HG03175 (cell line): ENCODE measurements around the gene GGTLC2.
"Not testable (repeated sequence)": the region's sequence is repeated elsewhere in the genome, so short reads cannot be mapped to it uniquely, and the experiment has no call there.

ENCODE experiments used
- ATAC-seq: cut with Tn5 transposase; IDR thresholded peaks from one replicate; pipeline ENCODE4 v1.9.1; 2021; ENCODE audit warnings: mild to moderate bottlenecking, moderate library complexity; ENCODE audit not compliant: unreplicated experiment

Gene GGTLC2

DNA sequence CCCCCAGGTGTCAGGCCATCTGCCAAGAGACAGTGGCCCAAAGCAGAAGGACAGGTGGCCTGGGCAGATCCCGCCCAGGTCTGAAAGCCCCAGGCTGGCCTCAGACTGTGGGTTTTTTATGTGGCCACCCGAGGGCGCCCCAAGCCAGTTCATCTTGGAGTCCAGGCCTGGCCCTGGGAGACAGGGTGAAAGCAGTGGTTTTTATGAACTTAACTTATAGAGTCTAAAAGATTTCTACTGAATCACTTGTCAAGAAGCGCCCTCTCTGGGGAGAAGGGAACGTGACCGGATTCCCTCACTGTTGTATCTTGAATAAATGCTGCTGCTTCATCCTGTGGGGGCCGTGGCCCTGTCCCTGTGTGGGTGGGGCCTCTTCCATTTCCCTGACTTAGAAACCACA is 8.2 kb upstream of the GGTLC2 start:
- not testable (repeated sequence) for ATAC-seq

DNA sequence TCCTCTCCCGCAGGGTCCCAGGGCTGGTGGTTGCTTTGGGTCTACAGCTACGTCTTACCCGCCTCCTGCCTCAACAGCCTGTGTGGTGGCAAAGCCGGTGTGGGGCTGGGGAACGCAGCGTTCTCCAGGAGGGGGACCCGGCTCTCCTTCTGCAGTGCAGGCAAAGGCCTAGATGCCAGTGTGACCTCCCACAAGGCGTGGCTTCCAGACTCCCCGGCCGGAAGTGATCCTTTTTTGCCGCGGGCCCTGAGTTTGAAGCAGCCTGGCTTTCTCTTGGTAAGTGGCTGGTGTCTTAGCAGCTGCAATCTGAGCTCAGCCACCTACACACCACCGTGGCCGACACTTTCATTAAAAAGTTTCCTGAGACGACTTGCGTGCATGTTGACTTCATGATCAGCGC is 6.1 kb upstream of the GGTLC2 start:
- not testable (repeated sequence) for ATAC-seq

DNA sequence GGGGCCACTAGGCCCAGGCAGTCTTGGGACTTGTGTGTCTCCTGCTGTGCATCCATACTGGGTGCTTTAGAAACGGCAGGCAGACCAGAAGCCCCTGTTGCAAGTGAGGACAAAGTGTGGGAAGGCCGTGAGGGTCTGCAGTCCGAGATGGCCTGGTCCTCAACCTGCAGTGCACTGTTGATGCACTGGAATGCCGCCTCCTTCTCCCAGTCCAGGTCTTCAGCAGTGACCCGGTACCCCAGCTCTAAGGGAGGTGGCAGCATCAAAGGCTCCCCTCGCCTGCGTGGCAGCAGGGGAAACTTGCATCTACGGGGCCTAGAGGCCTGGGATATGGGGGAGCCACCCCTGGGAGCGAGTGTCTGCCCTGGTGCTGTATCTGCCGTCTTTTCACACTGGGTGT is 2.2 kb upstream of the GGTLC2 start:
- not testable (repeated sequence) for ATAC-seq

- ATAC-seq = not testable (repeated sequence)
Measured at GRCh38 chr22:22645969-22646368, 1.6 kb downstream of the GGTLC2 start.

GRCh38 chr22:22647952-22648351 is 3.5 kb downstream of the GGTLC2 start:
- not testable (repeated sequence) for ATAC-seq

DNA sequence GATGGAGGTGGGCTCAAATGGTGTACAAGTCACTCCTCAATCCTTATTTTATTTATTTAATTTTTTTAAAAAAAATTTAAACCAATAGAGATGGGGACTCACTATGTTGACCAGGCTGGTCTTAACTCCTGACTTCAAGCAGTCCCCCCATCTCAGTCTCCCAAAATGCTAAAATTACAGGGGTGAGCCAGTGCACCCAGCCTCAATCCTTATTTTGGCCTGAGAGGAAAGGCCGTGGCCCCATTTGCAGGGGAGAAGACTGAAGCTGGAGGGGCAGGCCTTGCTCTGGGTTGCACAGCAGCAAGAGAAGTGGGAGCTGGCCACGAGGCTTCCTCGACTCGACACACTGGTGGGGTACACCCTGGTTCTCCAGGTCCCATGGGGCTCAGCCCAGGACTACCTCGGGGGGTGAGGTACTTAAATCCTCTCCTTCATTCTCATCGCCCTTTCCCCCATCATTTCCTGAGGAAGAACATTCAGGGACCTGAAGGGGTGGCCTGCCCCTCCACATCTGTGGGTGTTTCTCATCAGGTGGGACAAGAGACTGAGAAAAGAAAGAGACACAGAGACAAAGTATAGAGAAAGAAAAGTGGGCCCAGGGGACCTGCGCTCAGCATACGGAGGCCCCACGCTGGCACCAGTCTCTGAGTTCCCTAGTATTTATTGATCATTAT is 4.6 kb downstream of the GGTLC2 start:
- ATAC-seq = not testable (repeated sequence)

DNA sequence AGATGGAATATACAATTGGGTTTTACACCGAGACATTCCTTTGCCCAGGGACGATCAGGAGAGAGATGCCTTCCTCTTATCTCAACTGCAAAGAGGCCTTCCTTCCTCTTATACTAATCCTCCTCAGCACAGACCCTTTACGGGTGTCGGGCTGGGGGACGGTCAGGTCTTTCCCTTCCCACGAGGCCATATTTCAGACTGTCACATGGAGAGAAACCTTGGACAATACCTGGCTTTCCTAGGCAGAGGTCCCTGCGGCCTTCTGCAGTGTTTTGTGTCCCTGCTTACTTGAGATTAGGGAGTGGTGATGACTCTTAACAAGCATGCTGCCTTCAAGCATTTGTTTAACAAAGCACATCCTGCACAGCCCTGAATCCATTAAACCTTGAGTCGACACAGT is 5.3 kb downstream of the GGTLC2 start:
- ATAC-seq = not testable (repeated sequence)

GRCh38 chr22:22650398-22650797 is 6.0 kb downstream of the GGTLC2 start:
- not testable (repeated sequence) for ATAC-seq

- ATAC-seq = not testable (repeated sequence)
Measured at GRCh38 chr22:22650803-22651515, 6.5 kb downstream of the GGTLC2 start.

DNA sequence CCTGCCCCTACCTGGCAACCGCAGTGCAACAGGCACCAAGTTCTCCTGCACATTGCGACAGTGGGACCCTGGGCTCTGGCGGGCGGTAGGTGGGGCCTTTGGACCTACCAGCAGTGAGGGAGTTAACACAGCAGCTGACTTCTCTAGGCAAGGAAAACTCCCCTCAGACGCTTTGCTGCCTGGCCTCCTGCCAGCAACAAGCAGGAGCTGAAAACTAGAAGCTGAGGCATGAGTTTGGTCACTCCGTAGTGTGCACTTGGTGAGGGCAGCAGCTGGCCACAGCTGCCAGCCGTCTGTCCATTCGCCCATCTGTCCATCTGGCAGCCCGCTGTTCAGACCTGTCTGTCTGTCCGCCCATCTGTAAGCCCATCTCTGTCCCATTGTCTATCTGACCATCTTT is 7.2 kb downstream of the GGTLC2 start:
- not testable (repeated sequence) for ATAC-seq

DNA sequence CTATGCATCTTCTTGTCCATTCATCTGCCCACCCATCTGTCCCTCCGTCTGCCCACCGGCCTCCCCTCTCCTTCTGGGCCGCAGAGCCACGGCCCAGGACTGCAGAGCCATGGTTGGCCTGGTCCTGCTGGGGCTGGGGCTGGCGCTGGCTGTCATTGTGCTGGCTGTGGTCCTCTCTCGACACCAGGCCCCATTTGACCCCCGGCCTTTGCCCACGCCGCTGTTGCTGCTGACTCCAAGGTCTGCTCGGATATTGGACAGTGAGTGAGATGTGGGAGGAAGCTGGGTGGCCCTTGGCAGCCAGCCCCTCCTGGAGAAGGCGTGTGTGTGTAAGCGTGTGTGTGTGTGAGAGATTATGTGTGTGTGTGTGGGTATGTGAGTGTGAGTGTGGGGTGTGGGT is 7.7 kb downstream of the GGTLC2 start:
- ATAC-seq = not testable (repeated sequence)

DNA sequence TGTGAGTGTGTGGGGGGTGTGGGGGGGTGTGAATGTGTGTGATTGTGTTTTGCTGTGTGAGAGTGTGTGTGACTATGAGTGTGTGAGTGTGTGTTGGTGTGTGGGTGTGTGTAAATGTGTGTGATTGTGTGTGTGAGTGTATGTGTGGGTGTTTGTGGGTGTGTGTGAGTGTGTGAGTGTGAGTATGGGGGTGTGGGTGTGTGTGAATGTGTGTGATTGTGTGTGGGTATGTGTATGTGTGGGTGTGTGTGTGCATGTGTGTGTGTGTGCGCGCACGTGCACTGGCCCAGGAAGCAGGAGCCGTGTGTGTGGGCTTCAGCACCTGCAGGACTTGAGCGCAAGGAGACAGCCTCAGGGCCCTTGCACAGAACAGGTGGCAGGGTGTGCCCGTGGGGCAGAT is 8.2 kb downstream of the GGTLC2 start:
- not testable (repeated sequence) for ATAC-seq

DNA sequence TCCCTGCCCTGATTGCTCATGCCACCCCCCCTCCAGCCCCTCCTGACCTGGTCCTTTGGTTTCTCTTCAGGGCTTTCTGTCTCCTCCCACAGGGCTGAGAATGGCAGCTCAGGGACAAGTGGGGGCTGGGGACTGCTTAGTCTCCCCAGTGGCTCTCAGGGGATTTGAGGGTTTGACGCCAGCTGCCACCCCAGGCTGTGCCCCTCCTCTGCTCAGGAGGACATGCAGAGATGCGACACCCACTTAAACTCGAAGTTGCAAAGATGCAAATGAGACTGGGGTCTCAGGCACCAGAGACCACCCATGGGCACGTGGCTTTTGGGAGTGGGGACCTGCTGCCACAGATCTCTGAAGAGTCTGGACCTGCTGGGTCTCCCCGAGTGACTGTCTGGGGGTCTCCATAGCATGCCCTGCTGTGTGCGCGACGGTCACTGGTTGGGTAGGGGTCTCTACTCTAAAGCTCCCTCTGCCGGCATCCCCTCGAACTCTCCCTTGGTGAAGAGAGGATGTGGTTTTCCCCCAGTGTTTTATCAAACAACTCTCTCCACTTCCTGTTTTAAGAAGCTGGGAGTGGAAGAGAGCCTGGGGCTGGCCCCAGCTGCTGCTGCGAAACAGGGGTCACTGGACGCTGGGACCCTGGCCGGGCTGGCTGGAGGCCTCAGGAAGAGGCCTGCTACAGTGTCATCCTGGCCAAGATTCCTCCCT is 9.4 kb downstream of the GGTLC2 start:
- not testable (repeated sequence) for ATAC-seq

DNA sequence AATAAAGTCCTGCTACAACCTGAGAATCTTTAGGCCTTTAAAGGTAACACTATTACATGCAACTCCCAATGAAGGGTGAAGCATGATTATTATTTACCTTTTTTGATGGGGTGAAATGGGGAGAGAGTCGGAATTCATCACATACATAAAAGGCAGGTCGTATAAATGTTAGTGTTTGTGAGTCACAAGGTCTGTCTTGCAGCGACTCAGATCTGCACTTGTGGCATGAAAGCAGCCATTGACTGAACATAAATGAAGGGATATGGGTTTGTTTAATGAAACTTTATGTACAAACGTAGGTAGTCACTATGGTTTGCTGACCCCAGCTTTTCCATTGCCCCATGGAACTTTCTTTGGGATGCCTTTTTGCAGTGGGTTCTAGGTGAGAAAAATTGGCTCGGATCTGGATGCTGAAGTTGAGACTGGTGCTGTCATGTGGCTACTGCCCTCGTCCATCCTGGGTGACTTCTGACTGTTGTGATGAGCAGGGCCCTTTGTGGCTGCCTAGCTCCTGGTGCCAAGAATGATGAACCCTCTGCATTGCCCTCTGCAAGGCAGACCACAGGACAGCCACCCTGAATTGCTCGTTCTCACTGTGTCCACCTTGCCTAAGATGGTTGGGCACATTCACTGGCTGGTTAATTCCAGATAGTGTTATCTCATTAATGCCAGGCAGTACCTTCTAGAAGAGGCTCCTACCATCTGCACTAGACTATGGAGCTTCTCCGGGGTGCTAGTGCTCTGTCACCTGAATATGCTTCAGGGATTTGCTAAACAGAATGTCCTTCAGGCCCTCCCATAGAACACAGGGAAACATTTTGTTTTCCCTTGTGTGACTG is 11.3 kb downstream of the GGTLC2 start:
- no peak for ATAC-seq

DNA sequence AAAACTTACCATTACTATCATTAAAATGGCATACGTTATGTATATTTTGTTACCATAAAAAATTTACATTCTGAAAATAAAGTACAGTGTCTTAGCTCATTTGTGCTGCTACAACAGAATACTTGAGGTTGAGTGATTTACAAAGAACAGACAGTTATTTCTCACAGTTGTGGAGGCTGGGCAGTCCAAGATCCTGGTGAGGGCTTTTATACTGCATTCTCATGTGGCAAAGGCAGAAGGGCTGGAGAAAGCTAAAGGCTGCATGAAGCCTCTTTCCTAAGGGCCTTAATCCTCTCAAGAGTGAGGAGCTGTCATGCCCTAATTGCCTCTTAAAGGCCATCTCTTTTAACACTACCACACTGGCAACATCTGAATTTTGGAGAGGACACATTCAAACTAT is 13.3 kb downstream of the GGTLC2 start:
- ATAC-seq = no peak

GRCh38 chr22:22661275-22661674 is 16.9 kb downstream of the GGTLC2 start:
- no peak for ATAC-seq

- ATAC-seq = no peak
Measured at GRCh38 chr22:22662095-22662494, 17.7 kb downstream of the GGTLC2 start.

- ATAC-seq = no peak
Measured at GRCh38 chr22:22663861-22664800, 19.7 kb downstream of the GGTLC2 start.

DNA sequence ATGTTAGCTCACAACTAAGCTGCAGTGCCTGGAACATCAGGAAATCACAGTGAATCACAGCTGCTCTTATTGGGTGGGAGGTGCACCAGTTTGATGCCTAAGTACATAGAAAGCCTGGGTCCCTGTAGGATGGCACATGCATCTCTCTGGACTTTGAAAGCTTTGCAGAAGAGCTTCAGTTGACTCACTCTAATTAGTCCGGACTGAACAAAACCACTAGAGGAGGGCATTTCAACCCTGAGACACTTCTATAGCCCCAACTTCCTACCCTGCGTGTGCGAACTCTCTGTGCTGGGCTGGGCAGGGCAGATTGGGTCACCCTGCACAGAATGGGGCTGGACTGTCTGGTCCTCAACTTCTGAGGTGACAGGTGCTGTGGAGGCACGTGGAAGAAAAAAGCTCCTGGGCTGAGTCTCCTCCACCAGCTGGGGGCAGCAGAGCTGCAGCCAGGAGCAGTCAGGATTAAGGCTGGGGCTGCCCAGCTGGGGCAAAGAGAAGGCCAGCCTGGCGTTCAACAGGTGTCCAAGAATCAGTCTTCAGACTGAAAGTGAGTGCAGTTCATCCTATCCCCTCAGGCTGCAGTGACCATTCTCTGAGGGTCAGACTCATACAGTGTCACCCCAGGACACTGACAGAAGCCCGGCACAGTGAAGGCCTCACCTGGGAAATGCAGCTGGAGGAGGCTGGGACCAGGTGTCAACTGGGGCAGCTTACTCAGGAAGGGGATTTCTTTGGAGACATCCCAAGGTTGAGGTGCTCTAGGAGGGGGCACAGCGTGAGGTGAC is 22.1 kb downstream of the GGTLC2 start:
- no peak for ATAC-seq
